ENCODE results near the gene VCX. TPM values are rescaled to one million over a fixed set of nuclear protein-coding genes. Genes with fewer than 3 reads are reported as not detected.

Gene VCX
- total and polyA plus RNA-seq, 8 donors = not detected

- H3K4me1 ChIP-seq = no peaks in the 10 kb centered on the region
- intact Hi-C loops (cut with DNase I) = no loop called here
- ATAC-seq (no peak), DNase-seq (no peak)
- H3K27me3 ChIP-seq = no peaks in the 10 kb centered on the region
- TF ChIP-seq, protein P1, sequence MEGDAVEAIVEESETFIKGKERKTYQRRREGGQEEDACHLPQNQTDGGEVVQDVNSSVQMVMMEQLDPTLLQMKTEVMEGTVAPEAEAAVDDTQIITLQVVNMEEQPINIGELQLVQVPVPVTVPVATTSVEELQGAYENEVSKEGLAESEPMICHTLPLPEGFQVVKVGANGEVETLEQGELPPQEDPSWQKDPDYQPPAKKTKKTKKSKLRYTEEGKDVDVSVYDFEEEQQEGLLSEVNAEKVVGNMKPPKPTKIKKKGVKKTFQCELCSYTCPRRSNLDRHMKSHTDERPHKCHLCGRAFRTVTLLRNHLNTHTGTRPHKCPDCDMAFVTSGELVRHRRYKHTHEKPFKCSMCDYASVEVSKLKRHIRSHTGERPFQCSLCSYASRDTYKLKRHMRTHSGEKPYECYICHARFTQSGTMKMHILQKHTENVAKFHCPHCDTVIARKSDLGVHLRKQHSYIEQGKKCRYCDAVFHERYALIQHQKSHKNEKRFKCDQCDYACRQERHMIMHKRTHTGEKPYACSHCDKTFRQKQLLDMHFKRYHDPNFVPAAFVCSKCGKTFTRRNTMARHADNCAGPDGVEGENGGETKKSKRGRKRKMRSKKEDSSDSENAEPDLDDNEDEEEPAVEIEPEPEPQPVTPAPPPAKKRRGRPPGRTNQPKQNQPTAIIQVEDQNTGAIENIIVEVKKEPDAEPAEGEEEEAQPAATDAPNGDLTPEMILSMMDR (IDR thresholded peaks at IDR 0.05) = no peak
- H3K36me3 ChIP-seq = no peaks in the 10 kb centered on the region
- H3K9me3 ChIP-seq = no peaks in the 10 kb centered on the region
- no peak overlapping the region for H3K27ac ChIP-seq
- H3K4me3 ChIP-seq = no peak overlapping the region
Measured at GRCh38 chrX:7841084-7841805, 1.7 kb upstream of the VCX start.

- DNase-seq (no peak), ATAC-seq (no peak)
- Histone ChIP-seq H3K4me3 (no peak overlapping the region), H3K4me1 (no peaks in the 10 kb centered on the region), H3K27me3 (no peaks in the 10 kb centered on the region), H3K27ac (no peak overlapping the region), H3K36me3 (no peaks in the 10 kb centered on the region), H3K9me3 (no peaks in the 10 kb centered on the region)
- intact Hi-C loops (cut with DNase I) = no loop called here
- TF ChIP-seq, protein P1 (IDR thresholded peaks at IDR 0.05) = no peak
Measured at GRCh38 chrX:7852166-7852565, 9.2 kb downstream of the VCX start.

DNA sequence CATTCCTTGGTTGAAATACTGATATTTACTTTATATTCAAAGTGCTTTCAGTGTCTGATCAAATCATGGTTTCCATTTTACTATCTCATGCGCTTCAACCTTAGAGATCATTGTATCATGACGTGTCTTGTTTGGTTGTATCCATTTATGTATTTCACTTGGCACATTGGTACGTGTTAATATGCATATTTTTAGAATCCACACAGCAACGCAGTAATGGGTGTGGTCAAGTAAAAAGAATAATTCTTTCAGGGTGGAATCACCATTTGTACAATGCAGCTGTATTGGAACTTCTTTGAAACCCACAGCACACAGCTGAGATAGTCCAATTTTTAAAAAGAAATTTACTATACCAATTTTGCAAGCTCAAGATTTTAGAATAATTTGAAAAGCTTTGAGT, 29.1 kb downstream of the VCX start:
- TF ChIP-seq, protein P1 (IDR thresholded peaks at IDR 0.05) = no peak
- intact Hi-C loops (cut with DNase I) = no loop called here
- no peak overlapping the region for H3K4me3 ChIP-seq
- ATAC-seq (no peak), DNase-seq (no peak)
- H3K36me3 ChIP-seq = no peaks in the 10 kb centered on the region
- H3K27me3 ChIP-seq = no peaks in the 10 kb centered on the region
- H3K4me1 ChIP-seq = no peaks in the 10 kb centered on the region
- no peaks in the 10 kb centered on the region for H3K9me3 ChIP-seq
- no peak overlapping the region for H3K27ac ChIP-seq

GRCh38 chrX:7876957-7877356, 34.0 kb downstream of the VCX start:
- ATAC-seq = no peak
- H3K4me1 ChIP-seq = no peaks in the 10 kb centered on the region
- no peaks in the 10 kb centered on the region for H3K9me3 ChIP-seq
- no peaks in the 10 kb centered on the region for H3K36me3 ChIP-seq
- TF ChIP-seq, protein P1 (IDR thresholded peaks at IDR 0.05) = no peak
- DNase-seq = no peak
- no peak overlapping the region for H3K4me3 ChIP-seq
- no peak overlapping the region for H3K27ac ChIP-seq
- intact Hi-C loops (cut with DNase I) = no loop called here
- no peaks in the 10 kb centered on the region for H3K27me3 ChIP-seq

DNA sequence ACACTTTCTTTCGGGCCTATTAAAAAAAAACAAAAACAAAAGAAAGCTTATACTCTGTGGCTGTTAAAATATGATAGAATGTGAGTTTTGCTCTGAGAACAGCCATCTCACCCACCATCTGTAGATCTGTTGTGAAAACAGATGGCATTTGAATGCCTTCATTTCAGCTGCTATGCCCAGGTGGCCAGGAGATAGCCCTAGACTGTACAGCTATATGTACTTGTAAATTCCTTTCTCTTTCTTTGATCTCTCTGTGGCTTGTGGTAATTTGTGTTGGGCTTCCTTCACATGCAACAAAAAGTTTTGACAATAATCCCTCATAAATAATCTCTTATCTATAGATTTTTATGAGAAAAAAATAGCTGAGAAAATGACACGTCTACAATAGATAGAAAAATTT, 46.2 kb downstream of the VCX start:
- no peak for ATAC-seq
- DNase-seq = no peak
- intact Hi-C loops (cut with DNase I) = no loop called here

More for the DNA sequence above, 46.2 kb downstream of the VCX start:
- Histone ChIP-seq H3K36me3 (no peaks in the 10 kb centered on the region), H3K4me1 (no peaks in the 10 kb centered on the region), H3K9me3 (no peaks in the 10 kb centered on the region), H3K27ac (no peak overlapping the region), H3K27me3 (no peaks in the 10 kb centered on the region), H3K4me3 (no peak overlapping the region)
- TF ChIP-seq, protein P1 (IDR thresholded peaks at IDR 0.05) = no peak
